ENCODE measurements around the gene POU2F2.

GRCh38 chr19:42111384-42111783, 20.9 kb downstream of the POU2F2 start:
- TF ChIP-seq SRF (IDR thresholded peaks at IDR 0.05; ENCODE audit: low read depth) (no peak), POLR2A (IDR thresholded peaks at IDR 0.05; ENCODE audit: borderline replicate concordance, extremely low read depth, insufficient read depth, insufficient read length) (no peak), ZNF274 (IDR thresholded peaks at IDR 0.05; ENCODE audit: low read depth, low read length) (no peak), CTCF (IDR thresholded peaks at IDR 0.05 in 2 of 3, conservative IDR thresholded peaks at IDR 0.05 in 1 of 3; ENCODE audit: borderline replicate concordance in 1 of 3, insufficient read depth in 1 of 3, low read depth in 2 of 3, low read length in 2 of 3) (no peak), YY1 (IDR thresholded peaks at IDR 0.05; ENCODE audit: extremely low read depth, insufficient replicate concordance, low read depth, low read length) (no peak), RAD21 (IDR thresholded peaks at IDR 0.05; ENCODE audit: low read depth) (no peak), ATF3 (IDR thresholded peaks at IDR 0.05) (no peak), EZH2 (IDR thresholded peaks at IDR 0.05) (no peak), EZH2phosphoT487 (IDR thresholded peaks at IDR 0.05; ENCODE audit: borderline replicate concordance) (no peak), EGR1 (IDR thresholded peaks at IDR 0.05; ENCODE audit: low read depth) (no peak), SP1 (IDR thresholded peaks at IDR 0.05; ENCODE audit: low read depth) (no peak)
- TF ChIP-seq, protein P1, sequence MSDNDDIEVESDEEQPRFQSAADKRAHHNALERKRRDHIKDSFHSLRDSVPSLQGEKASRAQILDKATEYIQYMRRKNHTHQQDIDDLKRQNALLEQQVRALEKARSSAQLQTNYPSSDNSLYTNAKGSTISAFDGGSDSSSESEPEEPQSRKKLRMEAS (IDR thresholded peaks at IDR 0.05) = no peak
